ENCODE results near the gene NTRK1. TPM values are rescaled to one million over a fixed set of nuclear protein-coding genes. Genes with fewer than 3 reads are reported as not detected.
A peak's percentile ranks its signal among the peaks of the same experiment; 100 is the strongest.
"Not testable (repeated sequence)": the region's sequence is repeated elsewhere in the genome, so short reads cannot be mapped to it uniquely, and the experiment has no call there.

The NTRK1 gene
- total RNA-seq, 3 donors from 2014 or later, result 0.16 to 4.9 (median 0.73) TPM

DNA sequence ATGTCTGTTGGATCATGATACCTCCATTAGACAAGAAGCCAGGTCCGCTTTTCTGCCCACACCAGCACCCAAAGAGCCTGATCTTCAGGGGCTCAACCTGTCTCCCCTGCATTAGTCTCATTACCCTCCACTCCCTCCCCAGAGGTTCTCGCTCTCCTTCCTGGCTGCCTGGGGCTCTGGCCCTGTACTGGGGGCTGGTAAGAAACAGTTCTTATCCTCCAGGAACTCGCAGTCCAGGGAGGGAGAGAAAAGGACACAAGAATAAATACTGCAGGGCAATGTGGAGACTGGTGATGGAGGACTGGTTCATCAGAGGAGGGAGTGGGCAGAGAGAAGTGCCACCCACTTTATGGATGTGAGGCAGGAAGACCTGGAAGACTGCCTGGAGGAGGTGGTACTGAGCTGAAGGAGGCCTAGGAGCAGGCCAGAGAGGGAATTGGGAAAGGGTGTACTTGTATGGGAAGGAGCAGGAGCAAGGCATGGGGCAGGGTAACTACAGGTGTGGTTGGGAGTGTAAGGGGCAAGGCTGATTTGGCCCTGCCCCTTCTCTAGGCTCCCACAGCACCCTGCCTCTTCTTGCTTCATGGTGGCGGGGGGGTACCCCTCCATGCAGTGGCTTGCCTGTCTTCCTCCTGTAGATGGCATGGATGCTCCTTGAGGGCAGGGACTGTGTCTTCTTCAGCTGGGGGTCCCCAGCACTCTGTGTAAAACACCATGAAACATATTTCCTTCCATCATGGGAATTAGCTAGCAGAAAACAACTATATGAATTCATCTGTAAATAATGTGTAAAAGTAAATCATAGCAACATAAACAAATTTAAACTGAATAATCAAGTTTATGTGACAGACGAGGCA is 64.7 kb downstream of the NTRK1 start:
- Histone ChIP-seq H3K27ac (no peak overlapping the region), H3K27me3 (peaks cover 4 to 58% of the 10 kb centered on the region in 2 donors), H3K36me3 (no peaks in the 10 kb centered on the region), H3K4me3 (no peak overlapping the region), H3K9me3 (no peaks in the 10 kb centered on the region), H3K4me1 (peaks cover 6 to 11% of the 10 kb centered on the region in 2 donors)
- TF ChIP-seq POLR2AphosphoS5 (IDR thresholded peaks at IDR 0.05), result no peak
- no peak for TF ChIP-seq CTCF (IDR thresholded peaks at IDR 0.05)
- TF ChIP-seq POLR2A (IDR thresholded peaks at IDR 0.05), result no peak
- DNase-seq (ENCODE audit: low spot score in 2 of 2), result no peak
- intact Hi-C loops (cut with DNase I; ENCODE audit: low total_unique reads), result loop anchor here (5.0 kb wide), 1 partner anchor 427 kb away; no protein-coding TSS in a partner anchor

DNA sequence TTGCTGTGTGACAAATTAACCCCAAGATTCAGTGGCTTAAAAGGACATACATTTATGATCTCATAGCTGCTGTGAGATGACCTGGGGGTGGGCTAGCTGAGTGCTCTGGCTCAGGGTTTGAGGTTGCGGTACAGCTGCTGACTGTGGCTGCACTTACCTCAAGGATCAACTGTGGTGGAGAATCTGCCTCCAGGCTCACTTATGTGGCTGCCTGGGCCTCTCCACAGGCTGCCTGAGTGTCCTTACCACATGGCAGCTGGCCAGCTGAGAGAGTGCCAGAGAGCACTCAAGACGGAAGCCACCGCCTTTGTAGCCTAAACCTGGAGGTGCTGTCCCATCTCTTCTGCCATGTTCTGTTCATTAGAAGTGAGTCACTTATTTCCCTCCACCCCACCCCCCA is 65.5 kb downstream of the NTRK1 start:
- peaks cover 5 to 11% of the 10 kb centered on the region in 2 donors for H3K4me1 ChIP-seq
- peaks cover 4 to 50% of the 10 kb centered on the region in 2 donors for H3K27me3 ChIP-seq
- peak; percentile 44 to 76 for DNase-seq (ENCODE audit: low spot score in 2 of 2)
- H3K4me3 ChIP-seq, result no peak overlapping the region
- H3K9me3 ChIP-seq, result no peaks in the 10 kb centered on the region
- H3K27ac ChIP-seq, result no peak overlapping the region
- intact Hi-C loops (cut with DNase I; ENCODE audit: low total_unique reads), result loop anchor here (5.0 kb wide), 1 partner anchor 426 kb away; no protein-coding TSS in a partner anchor
- no peaks in the 10 kb centered on the region for H3K36me3 ChIP-seq
- TF ChIP-seq POLR2A (IDR thresholded peaks at IDR 0.05) (no peak), CTCF (IDR thresholded peaks at IDR 0.05) (no peak), POLR2AphosphoS5 (IDR thresholded peaks at IDR 0.05) (no peak)

- intact Hi-C loops (cut with DNase I; ENCODE audit: low total_unique reads), result loop anchor here (5.0 kb wide), 1 partner anchor 426 kb away; no protein-coding TSS in a partner anchor
- H3K4me3 ChIP-seq, result not testable (repeated sequence)
- peaks cover 4 to 48% of the 10 kb centered on the region in 2 donors for H3K27me3 ChIP-seq
Observed at GRCh38 chr1:156926695-156927094, 66.0 kb downstream of the NTRK1 start.

GRCh38 chr1:156927215-156928042 is 66.8 kb downstream of the NTRK1 start:
- Histone ChIP-seq H3K36me3 (no peaks in the 10 kb centered on the region), H3K27me3 (peaks cover 4 to 44% of the 10 kb centered on the region in 2 donors), H3K4me3 (peak overlapping the region in 2 of 3 donors; percentile 32 to 60), H3K27ac (no peak overlapping the region), H3K4me1 (peaks cover 5 to 11% of the 10 kb centered on the region in 2 donors), H3K9me3 (no peaks in the 10 kb centered on the region)
- DNase-seq (ENCODE audit: low spot score in 2 of 2), result peak; percentile 33 to 71
- TF ChIP-seq CTCF (IDR thresholded peaks at IDR 0.05), result peak in 2 of 3 donors; percentile 52 to 65
- no peak for TF ChIP-seq POLR2AphosphoS5 (IDR thresholded peaks at IDR 0.05)
- intact Hi-C loops (cut with DNase I; ENCODE audit: low total_unique reads), result loop anchor here (5.0 kb wide), 1 partner anchor 425 kb away; no protein-coding TSS in a partner anchor

More at GRCh38 chr1:156926695-156927094, 66.0 kb downstream of the NTRK1 start:
- not testable (repeated sequence) for H3K36me3 ChIP-seq; H3K9me3 ChIP-seq; H3K27ac ChIP-seq; DNase-seq (ENCODE audit: low spot score in 2 of 2)
- H3K4me1 ChIP-seq, result peaks cover 5 to 11% of the 10 kb centered on the region in 2 donors

- peaks cover 4 to 37% of the 10 kb centered on the region in 2 donors for H3K27me3 ChIP-seq
- H3K4me3 ChIP-seq, result peak overlapping the region in 2 of 3 donors; percentile 32 to 60
- H3K4me1 ChIP-seq, result peaks cover 5 to 10% of the 10 kb centered on the region in 2 donors
- H3K9me3 ChIP-seq, result no peaks in the 10 kb centered on the region
- H3K36me3 ChIP-seq, result no peaks in the 10 kb centered on the region
- intact Hi-C loops (cut with DNase I; ENCODE audit: low total_unique reads), result loop anchor here (5.0 kb wide), 1 partner anchor 424 kb away; no protein-coding TSS in a partner anchor
- TF ChIP-seq POLR2AphosphoS5 (IDR thresholded peaks at IDR 0.05) (no peak), CTCF (IDR thresholded peaks at IDR 0.05) (no peak), POLR2A (IDR thresholded peaks at IDR 0.05) (no peak)
- H3K27ac ChIP-seq, result no peak overlapping the region
- DNase-seq (ENCODE audit: low spot score in 2 of 2), result no peak
Observed at GRCh38 chr1:156928043-156928602, 67.5 kb downstream of the NTRK1 start.

Data from breast epithelium (tissue), 4 donors.